Panc1 (cell line): ENCODE measurements around the gene SSTR5. TPM values are rescaled to one million over a fixed set of nuclear protein-coding genes. Genes with fewer than 3 reads are reported as not detected.

Source experiments
- ATAC-seq: fragments of 200-7000 bp; cut with Tn5 transposase; 2 replicates; pipeline ENCODE4 v1.9.1; 2020; ENCODE audit warnings: mild to moderate bottlenecking, moderate library complexity
- BruUV-seq: library from RNA; stranded (reverse); fragments of 400-500 nt; replicated peaks from 2 replicates; lab custom pipeline; 2021; lab: Mats Ljungman, UMichigan
- CTCF ChIA-PET: fragments of 300-600 bp; sonication (Branson Sonifier 250); formaldehyde crosslinking; loops from one replicate; lab custom pipeline; 2022; ENCODE audit warnings: antibody characterized with exemption; lab: Charles Lee
- POLR2A ChIA-PET: fragments of 300-600 bp; sonication (Branson Sonifier 250); formaldehyde crosslinking; loops from one replicate; lab custom pipeline; 2022; ENCODE audit warnings: antibody characterized with exemption; lab: Charles Lee
- DNase-seq: peaks from one replicate; pipeline ENCODE4 v3.0.0-alpha.2; 2010; ENCODE audit warnings: low read depth, low spot score
- H3K27ac ChIP-seq: 2 replicates; pipeline ENCODE4 v1.5.1; 2011; ENCODE audit warnings: mild to moderate bottlenecking, low read length, inconsistent platforms
- H3K27me3 ChIP-seq: fragments of 200-500 bp; sonication (Bioruptor generic); 2 replicates; pipeline ENCODE4 v1.6.0; 2014; ENCODE audit warnings: low read length, inconsistent platforms; ENCODE audit not compliant: control insufficient read depth, insufficient read depth
- H3K36me3 ChIP-seq: fragments of 200-500 bp; sonication (Bioruptor generic); 2 replicates; pipeline ENCODE4 v1.5.1; 2014; ENCODE audit warnings: inconsistent platforms, mild to moderate bottlenecking, low read length, moderate library complexity; ENCODE audit not compliant: control insufficient read depth, insufficient read depth
- H3K4me1 ChIP-seq: 2 replicates; pipeline ENCODE4 v1.5.1; 2011; ENCODE audit warnings: inconsistent platforms, mild to moderate bottlenecking, low read length, moderate library complexity; ENCODE audit not compliant: control insufficient read depth, insufficient read depth
- H3K4me3 ChIP-seq, 2 experiments: 2 replicates each; pipeline ENCODE4 v1.5.1; 2011 to 2012; ENCODE audit warnings: low read depth in 2 of 2, low read length in 2 of 2, mild to moderate bottlenecking in 2 of 2, inconsistent platforms in 1 of 2, moderate library complexity in 1 of 2
- H3K9me3 ChIP-seq: fragments of 200-500 bp; sonication (Bioruptor generic); 2 replicates; pipeline ENCODE4 v1.5.1; 2014; ENCODE audit warnings: low read depth, mild to moderate bottlenecking, inconsistent platforms, low read length, moderate library complexity; ENCODE audit not compliant: control insufficient read depth, insufficient read depth
- POLR2AphosphoS5 ChIP-seq: IDR thresholded peaks from 2 replicates; pipeline ENCODE4 v1.6.1; 2012; ENCODE audit warnings: mild to moderate bottlenecking, low read depth, low read length, moderate library complexity
- SIN3A ChIP-seq: IDR thresholded peaks from 2 replicates; pipeline ENCODE4 v1.6.1; 2012; ENCODE audit warnings: low read depth, mild to moderate bottlenecking, low read length, moderate library complexity, borderline replicate concordance; ENCODE audit not compliant: insufficient read depth
- TCF7L2 ChIP-seq: IDR thresholded peaks from 2 replicates; pipeline ENCODE4 v1.6.1; 2011; ENCODE audit warnings: mild to moderate bottlenecking, low read depth, low read length, inconsistent platforms
- in situ Hi-C: cut with HindIII; loops from 2 replicates; pipeline ENCODE4 v1.10.0; 2016; ENCODE audit warnings: low sequenced_read_pairs, low pct_unique_long_range_greater_than_20kb
- intact Hi-C: fragments of 100-400 bp; cut with micrococcal nuclease; formaldehyde crosslinking; loops from one replicate; pipeline ENCODE4 v1.10.0; 2022; ENCODE audit not compliant: unreplicated experiment
- total RNA-seq: library from RNA; stranded (reverse); gene quantifications from one replicate; pipeline ENCODE4 v1.2.1, GENCODE V29; 2021; ENCODE audit not compliant: unreplicated experiment
- TF ChIP-seq, protein P1 (sequence below): fragments of 450-650 bp; IDR thresholded peaks from 2 replicates; pipeline ENCODE4 v1.5.1; 2017; ENCODE audit warnings: mild to moderate bottlenecking
- TF ChIP-seq, protein P2 (sequence below), 2 experiments: IDR thresholded peaks; 2 replicates each; pipeline ENCODE4 v1.6.1; 2011 to 2012; ENCODE audit warnings: low read depth in 2 of 2, control low read depth in 1 of 2, low read length in 1 of 2, mild to moderate bottlenecking in 1 of 2, moderate library complexity in 1 of 2; ENCODE audit not compliant: insufficient read depth in 1 of 2

Gene SSTR5
- total RNA-seq, 1 experiment from 2014 or later, result 2.8 TPM

DNA sequence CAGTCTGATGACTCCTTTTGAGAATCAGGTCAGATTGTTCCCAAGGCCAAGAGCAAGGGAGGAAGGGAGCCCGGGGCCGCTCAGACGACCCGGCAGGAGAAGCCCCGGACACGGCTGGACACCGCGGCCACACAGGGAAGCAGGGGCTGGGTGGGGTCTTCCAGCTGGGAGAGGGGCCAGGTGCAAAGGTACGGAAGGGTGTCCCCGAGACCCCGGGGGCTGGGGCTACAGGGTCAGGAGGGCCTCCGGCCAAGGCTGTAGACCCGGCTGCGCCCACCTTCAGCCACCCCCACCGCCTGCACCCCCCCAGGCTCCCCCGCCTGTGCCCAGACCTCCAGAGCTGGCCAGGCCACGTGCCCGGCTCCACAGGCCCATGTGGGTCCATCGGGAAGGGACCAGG, 45.4 kb downstream of the SSTR5 start:
- Histone ChIP-seq H3K27me3 (no peaks in the 10 kb centered on the region), H3K9me3 (no peaks in the 10 kb centered on the region), H3K36me3 (no peaks in the 10 kb centered on the region), H3K4me3 (no peak overlapping the region), H3K4me1 (no peaks in the 10 kb centered on the region; the same call in none of the 2 replicates), H3K27ac (no peak overlapping the region)
- intact Hi-C loops (no loop called here), in situ Hi-C loops (no loop called here)
- ChIA-PET CTCF (no interaction called here), POLR2A (no interaction called here)
- ATAC-seq (no peak), DNase-seq (no peak)
- no peak for TF ChIP-seq POLR2AphosphoS5
- no TSS peak for BruUV-seq

DNA sequence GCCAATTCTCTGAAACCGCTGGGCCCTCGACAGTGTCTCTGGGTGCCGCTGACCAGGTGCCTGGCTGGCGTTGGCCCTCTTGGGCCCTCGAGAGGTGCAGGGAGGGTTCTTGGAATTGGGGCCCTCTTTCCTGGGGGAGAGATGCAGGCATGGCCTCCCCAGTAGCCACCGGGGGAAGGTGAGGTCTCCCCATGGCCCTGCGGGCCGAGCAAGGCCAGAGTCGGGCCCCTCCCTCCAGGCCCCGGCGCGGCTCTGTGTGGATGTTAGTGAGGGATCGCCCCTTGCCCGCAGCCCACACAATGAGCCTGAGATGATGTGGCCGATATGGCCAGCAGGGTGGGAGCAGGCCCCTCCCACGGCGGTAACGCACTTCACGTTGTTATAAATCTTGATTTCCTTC, 46.6 kb downstream of the SSTR5 start:
- Histone ChIP-seq H3K36me3 (no peaks in the 10 kb centered on the region), H3K4me3 (no peak overlapping the region), H3K27ac (no peak overlapping the region), H3K4me1 (peaks cover 4% of the 10 kb centered on the region), H3K27me3 (no peaks in the 10 kb centered on the region), H3K9me3 (no peaks in the 10 kb centered on the region)
- no peak for TF ChIP-seq SIN3A
- TF ChIP-seq, protein P1, sequence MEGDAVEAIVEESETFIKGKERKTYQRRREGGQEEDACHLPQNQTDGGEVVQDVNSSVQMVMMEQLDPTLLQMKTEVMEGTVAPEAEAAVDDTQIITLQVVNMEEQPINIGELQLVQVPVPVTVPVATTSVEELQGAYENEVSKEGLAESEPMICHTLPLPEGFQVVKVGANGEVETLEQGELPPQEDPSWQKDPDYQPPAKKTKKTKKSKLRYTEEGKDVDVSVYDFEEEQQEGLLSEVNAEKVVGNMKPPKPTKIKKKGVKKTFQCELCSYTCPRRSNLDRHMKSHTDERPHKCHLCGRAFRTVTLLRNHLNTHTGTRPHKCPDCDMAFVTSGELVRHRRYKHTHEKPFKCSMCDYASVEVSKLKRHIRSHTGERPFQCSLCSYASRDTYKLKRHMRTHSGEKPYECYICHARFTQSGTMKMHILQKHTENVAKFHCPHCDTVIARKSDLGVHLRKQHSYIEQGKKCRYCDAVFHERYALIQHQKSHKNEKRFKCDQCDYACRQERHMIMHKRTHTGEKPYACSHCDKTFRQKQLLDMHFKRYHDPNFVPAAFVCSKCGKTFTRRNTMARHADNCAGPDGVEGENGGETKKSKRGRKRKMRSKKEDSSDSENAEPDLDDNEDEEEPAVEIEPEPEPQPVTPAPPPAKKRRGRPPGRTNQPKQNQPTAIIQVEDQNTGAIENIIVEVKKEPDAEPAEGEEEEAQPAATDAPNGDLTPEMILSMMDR, result no peak
- TF ChIP-seq POLR2AphosphoS5, result no peak
- TF ChIP-seq, protein P2, sequence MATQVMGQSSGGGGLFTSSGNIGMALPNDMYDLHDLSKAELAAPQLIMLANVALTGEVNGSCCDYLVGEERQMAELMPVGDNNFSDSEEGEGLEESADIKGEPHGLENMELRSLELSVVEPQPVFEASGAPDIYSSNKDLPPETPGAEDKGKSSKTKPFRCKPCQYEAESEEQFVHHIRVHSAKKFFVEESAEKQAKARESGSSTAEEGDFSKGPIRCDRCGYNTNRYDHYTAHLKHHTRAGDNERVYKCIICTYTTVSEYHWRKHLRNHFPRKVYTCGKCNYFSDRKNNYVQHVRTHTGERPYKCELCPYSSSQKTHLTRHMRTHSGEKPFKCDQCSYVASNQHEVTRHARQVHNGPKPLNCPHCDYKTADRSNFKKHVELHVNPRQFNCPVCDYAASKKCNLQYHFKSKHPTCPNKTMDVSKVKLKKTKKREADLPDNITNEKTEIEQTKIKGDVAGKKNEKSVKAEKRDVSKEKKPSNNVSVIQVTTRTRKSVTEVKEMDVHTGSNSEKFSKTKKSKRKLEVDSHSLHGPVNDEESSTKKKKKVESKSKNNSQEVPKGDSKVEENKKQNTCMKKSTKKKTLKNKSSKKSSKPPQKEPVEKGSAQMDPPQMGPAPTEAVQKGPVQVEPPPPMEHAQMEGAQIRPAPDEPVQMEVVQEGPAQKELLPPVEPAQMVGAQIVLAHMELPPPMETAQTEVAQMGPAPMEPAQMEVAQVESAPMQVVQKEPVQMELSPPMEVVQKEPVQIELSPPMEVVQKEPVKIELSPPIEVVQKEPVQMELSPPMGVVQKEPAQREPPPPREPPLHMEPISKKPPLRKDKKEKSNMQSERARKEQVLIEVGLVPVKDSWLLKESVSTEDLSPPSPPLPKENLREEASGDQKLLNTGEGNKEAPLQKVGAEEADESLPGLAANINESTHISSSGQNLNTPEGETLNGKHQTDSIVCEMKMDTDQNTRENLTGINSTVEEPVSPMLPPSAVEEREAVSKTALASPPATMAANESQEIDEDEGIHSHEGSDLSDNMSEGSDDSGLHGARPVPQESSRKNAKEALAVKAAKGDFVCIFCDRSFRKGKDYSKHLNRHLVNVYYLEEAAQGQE (IDR thresholded peaks at IDR 0.05; ENCODE audit: insufficient read depth in 1 of 2, low read depth in 2 of 2, low read length in 1 of 2), result no peak
- TF ChIP-seq TCF7L2, result no peak
- intact Hi-C loops (no loop called here), in situ Hi-C loops (no loop called here)
- ChIA-PET POLR2A (no interaction called here), CTCF (no interaction called here)
- DNase-seq, result no peak
- ATAC-seq, result no peak
- no TSS peak for BruUV-seq

DNA sequence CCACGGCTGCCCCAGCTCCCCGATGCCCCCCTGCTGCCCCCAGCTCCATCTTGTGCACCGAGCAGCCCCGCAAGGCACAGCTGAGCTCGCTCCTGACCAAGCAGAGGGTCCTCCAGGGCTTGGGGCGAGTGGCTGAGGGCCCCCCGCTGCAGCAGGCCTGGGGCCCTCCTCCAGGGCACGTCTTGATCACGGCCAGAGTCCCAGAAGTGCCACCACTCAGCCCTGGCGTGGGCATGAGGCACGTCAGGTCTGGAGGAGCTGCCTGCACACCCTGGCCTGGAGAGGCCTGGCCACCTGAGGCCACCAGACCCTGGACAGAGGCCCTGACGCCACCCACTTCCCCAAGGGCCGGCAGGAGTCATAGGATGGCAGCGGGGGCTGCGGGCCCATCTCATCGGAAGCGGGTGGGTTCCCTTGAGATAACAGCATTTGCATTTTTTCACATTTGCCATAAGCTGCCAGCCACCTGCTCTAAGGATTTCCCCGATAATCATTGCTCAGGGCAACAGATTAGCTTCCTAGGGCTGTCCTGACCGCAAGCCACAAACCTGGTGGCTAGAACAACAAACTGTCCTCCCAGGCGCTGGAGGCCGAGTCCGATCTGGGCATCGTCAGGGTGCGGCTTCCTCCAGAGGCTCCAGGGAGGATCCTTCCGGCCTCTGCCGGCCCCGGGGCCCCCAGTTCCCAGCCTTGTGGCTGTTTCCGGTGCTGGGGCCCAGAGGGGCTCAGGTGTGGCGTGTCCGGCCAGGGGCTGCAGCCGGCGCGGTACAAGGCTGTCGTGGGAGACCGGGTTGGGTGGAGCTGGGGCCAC, 47.4 kb downstream of the SSTR5 start:
- TF ChIP-seq, protein P2 (IDR thresholded peaks at IDR 0.05; ENCODE audit: insufficient read depth in 1 of 2, low read depth in 2 of 2, low read length in 1 of 2), result 0 out of 4 replicates have a peak, but pooled peaks of 1 of the 2 experiments have one; percentile 46
- TF ChIP-seq, protein P1, result no peak
- intact Hi-C loops, result no loop called here
- DNase-seq (no peak), ATAC-seq (0 out of 2 replicates have a peak, but pooled peaks have one; percentile 30)
- BruUV-seq, result no TSS peak
- ChIA-PET POLR2A (no interaction called here), CTCF (no interaction called here)
- H3K27ac ChIP-seq, result no peak overlapping the region
- H3K9me3 ChIP-seq, result no peaks in the 10 kb centered on the region
- peaks cover 4% of the 10 kb centered on the region for H3K4me1 ChIP-seq
- in situ Hi-C loops, result no loop called here
- no peak overlapping the region for H3K4me3 ChIP-seq
- no peaks in the 10 kb centered on the region for H3K36me3 ChIP-seq
- no peaks in the 10 kb centered on the region for H3K27me3 ChIP-seq
